Suppressor macrophage treated with lipopolysaccharide for 1 hour (primary cell): ENCODE results near the gene IPO8.

Experiments used
- DNase-seq, 3 donors: peaks; one replicate each; pipeline ENCODE4 v3.0.0-alpha.2; 2020 to 2022

The IPO8 gene

DNA sequence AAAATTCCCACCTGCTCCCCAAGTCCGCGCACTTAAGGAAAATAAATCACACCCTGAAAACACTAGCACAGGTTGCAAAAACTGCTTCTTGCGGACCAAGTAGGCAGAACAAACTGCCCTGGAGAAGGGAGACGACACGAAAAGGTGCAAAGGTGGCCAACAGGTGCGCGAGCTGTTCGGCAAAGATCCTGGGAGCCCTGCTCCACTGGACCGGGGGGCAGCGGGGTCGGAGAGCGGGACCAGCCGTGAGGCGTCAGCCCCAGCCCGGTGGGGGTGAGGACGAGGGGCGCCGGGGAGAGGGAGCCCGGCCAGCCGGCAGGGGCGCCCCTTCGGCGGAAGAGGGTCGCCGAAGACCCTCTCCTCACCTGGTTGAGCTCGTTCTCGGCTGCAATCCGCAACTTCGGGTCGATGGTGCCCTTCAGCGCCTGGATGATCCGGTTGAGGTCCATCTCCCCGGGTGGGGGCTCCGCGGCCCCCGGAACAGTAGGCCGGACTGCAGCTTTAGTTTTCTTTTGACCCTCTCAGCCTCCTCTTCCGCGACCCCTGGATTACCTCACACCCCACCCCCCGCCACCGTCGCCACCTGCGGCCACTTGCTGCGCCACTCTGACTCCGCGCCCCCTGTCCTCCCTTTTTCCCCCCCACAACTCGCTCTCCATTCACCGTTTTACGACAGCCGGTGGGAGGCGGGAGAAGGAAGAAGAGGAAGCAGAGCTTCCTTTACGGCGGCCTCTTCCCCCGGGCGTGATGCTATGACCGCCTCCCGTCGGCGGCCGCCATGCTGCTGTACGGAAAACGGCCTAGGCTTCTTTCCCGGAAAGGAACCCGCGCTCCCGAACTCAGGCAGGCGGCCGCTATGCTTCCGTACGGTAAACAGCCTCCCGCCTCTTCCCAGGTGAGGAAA is at the start of gene IPO8:
TSS of gene IPO8 (minus strand) at position 671 of the 904 bp plus-strand sequence. CDS start at position 449, 222 bp downstream.
- peak; percentile 94 to 96 (median 94) for DNase-seq

- no peak for DNase-seq
These were observed 48.7 kb upstream of the IPO8 start for GRCh38 chr12:30744321-30744720.

GRCh38 chr12:30740274-30740673 is 44.6 kb upstream of the IPO8 start:
- no peak for DNase-seq

DNA sequence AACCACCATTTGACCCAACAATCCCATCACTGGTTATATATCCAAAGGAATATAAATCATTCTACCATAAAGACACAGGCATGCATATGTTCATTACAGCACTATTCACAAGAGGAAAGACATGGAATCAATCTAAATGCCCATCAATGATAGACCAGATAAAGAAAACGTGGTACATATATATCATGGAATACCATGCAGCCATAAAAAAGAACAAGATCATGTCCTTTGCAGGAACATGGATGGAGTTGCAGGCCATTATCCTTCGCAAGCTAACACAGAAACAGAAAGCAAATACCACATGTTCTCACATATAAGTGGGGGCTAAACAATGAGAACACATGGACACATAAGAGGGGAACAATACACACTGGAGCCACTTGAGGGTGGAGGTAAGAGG is 43.4 kb upstream of the IPO8 start:
- DNase-seq: no peak

- no peak for DNase-seq
These were observed 37.4 kb upstream of the IPO8 start for GRCh38 chr12:30732954-30733637.

GRCh38 chr12:30730011-30730410 is 34.3 kb upstream of the IPO8 start:
- no peak for DNase-seq

DNA sequence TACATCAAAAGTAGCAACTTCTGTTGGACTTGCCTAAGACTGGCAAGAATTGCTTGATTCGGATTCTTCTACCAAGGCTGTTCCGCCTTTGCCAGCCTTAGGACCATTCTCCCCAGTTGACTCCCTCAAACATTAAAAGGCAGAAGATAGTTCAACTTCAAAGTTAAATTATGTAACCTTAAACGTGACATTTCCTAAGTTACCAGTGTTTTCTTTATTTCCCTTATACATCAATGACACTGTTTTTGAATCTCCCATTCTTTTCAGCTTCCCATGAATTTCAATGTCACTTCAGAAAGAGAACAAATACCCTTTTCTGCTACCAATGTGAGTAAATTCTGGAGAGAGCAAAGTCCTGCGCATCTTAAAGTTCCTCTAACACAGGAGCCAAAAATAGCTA is 33.9 kb upstream of the IPO8 start:
- no peak for DNase-seq

- DNase-seq: no peak
These were observed 31.0 kb upstream of the IPO8 start for GRCh38 chr12:30726647-30727046.

DNA sequence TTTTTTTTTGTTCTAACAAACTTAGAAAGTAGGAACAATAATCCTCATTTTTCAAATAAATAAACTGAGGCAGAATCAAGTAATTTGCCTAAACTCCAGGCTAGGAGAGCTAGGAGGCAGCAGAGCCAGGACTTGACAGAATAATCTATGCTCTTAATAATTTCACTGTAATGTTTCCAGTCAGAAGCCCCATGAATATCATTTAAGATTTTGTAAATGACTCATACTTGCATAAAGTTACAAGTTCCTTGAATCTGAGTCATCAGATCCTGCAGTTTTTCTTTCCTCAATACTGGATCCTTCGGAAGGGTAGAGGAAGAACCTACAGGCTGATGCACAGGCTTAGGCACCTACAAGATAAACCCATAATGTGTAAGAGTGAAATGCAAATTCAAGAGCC is 30.1 kb upstream of the IPO8 start:
- DNase-seq: peak in 2 of 3 donors; percentile 17 to 33

- DNase-seq: no peak
These were observed 23.4 kb upstream of the IPO8 start for GRCh38 chr12:30719060-30719459.

GRCh38 chr12:30707613-30708342 is 12.1 kb upstream of the IPO8 start:
- no peak for DNase-seq

GRCh38 chr12:30706476-30706875 is 10.8 kb upstream of the IPO8 start:
- no peak for DNase-seq

DNA sequence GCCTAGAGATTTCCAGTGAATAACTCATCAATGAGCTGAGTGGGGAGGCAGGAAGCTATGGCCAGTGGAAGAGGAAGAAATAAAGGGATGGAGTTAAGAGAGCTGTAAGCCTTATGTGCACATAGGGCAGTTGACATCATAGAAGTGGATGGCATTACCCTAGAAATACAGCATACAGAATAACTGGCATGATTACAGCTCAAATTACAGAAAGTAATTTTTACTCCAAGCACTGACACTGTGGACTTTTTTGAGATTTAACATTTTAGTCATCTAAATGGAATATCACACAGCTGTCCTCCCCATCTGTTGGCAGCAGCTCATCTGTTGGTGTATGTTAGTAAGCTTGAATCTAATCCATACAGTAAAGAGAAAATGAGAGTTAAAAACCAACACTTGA is 5.4 kb upstream of the IPO8 start:
- DNase-seq: no peak

- DNase-seq: no peak
These were observed 4.7 kb upstream of the IPO8 start for GRCh38 chr12:30700216-30700900.

DNA sequence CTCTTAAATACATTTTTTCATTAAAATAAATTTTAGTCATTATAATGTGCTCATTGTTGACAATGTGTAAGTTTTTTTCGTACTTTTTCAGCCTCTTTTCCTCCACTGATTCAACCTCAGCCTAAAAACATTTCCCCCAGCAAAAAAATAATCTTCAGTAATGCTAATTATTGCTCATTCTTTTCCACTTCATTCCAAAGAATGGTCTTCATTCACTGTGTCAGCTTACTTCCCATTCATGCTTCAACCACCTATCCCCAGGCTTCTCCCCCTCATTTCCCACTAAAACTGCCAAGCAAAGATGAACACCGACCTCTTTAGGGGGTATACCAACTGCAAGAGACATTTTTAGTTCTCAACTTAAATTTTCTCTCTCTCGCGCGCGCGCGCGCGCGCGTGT is 2.7 kb upstream of the IPO8 start:
- DNase-seq: no peak

GRCh38 chr12:30696943-30697342 is 1.3 kb upstream of the IPO8 start:
- DNase-seq: no peak

DNA sequence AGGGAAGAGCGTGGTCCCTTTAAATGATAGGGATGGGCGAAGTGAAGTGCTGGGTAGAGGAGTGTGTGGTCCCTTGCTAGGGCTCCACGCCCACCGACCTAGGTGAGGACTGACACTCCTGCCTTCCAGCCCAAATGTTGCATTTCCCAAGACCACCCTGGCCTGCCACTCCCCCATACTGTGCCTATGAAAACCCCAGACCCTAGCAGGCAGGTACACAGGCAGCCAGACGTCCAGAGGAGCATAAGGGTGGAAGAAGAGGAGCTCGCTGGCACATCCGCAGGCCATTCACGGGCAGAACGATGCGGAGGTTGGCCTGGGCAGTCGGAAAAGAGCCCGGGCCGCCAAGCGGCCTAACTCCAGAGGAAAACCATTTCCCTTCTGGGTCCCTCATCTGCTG is 817 bp upstream of the IPO8 start:
- no peak for DNase-seq

DNA sequence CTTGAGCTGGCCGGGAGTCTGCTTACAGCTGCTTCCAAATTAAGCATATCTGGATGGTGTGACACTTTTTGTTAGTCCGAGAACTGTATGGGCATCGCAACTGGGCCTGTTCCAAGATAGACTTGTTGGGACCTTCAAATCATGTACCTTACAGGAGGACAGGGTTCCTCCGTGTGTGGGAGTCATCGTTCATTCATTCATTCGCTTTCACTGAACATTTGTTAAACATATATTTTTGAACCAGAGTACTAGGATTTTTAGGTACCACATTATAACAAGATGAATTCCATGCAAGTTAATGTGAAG is 387 bp upstream of the IPO8 start:
- no peak for DNase-seq

GRCh38 chr12:30694412-30695198 is 1.1 kb downstream of the IPO8 start:
- peak; percentile 30 to 46 (median 33) for DNase-seq

GRCh38 chr12:30692470-30692869 is 3.2 kb downstream of the IPO8 start:
- no peak for DNase-seq

GRCh38 chr12:30691122-30691879 is 4.4 kb downstream of the IPO8 start:
- DNase-seq: peak in 1 of 3 donors; percentile 18
